Measurements from ENCODE around the gene KIF3A. TPM values are rescaled to one million over a fixed set of nuclear protein-coding genes. Genes with fewer than 3 reads are reported as not detected.

The KIF3A gene
- total RNA-seq, 1 donor from 2014 or later, result 20.0 TPM

DNA sequence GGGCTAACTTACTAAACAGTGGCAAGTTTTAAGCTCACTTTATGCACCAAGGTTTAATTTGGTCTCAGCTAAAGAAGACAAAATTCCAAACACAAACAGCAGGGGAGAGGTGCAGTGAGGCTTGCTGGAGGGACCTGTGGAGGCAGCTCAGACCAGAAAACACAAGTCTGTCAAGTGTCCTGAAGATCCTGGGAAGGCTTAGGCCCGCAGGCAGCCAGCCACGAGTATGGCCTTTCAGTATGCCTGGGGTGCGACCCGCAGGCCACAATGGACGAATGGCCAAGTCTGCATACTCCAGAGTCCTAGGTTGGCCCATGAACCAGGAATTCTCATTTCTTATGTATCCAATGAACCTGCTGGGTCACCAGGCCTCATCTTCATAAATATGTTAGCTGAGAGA is 19.2 kb upstream of the KIF3A start:
- DNase-seq (ENCODE audit: extremely low spot score, unreplicated experiment), result no peak
- Mint-ChIP-seq H3K9me3 (no peaks in the 10 kb centered on the region), H3K4me3 (no peak overlapping the region), H3K27ac (no peak overlapping the region), H3K4me1 (ENCODE audit: unreplicated experiment) (no peaks in the 10 kb centered on the region), H3K27me3 (peaks cover under 1% of the 10 kb centered on the region), H3K36me3 (peaks cover 15% of the 10 kb centered on the region)
- TF ChIP-seq, protein P1, sequence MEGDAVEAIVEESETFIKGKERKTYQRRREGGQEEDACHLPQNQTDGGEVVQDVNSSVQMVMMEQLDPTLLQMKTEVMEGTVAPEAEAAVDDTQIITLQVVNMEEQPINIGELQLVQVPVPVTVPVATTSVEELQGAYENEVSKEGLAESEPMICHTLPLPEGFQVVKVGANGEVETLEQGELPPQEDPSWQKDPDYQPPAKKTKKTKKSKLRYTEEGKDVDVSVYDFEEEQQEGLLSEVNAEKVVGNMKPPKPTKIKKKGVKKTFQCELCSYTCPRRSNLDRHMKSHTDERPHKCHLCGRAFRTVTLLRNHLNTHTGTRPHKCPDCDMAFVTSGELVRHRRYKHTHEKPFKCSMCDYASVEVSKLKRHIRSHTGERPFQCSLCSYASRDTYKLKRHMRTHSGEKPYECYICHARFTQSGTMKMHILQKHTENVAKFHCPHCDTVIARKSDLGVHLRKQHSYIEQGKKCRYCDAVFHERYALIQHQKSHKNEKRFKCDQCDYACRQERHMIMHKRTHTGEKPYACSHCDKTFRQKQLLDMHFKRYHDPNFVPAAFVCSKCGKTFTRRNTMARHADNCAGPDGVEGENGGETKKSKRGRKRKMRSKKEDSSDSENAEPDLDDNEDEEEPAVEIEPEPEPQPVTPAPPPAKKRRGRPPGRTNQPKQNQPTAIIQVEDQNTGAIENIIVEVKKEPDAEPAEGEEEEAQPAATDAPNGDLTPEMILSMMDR (conservative IDR thresholded peaks at IDR 0.05), result no peak

DNA sequence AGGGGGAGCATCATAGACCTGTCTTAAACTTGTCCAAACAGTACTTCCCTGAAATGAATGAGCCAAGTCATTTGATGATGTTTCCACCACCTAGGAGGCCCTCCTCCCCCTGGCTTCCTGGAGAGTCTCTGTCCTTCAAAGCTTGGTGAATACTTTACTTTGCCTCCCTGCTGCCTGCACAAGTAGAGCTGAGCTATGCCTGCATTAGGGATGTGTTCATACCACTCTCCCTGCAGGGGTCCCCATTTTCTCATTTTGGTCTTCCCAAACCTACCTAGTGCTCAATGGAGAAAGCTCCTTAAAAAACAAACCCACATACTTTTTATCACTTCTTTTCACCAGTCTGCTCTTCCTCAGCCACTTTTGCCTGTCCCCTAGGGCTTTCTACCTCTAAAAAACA is 17.6 kb upstream of the KIF3A start:
- Mint-ChIP-seq H3K27me3 (peaks cover 16% of the 10 kb centered on the region), H3K4me1 (ENCODE audit: unreplicated experiment) (no peaks in the 10 kb centered on the region), H3K9me3 (no peaks in the 10 kb centered on the region), H3K4me3 (no peak overlapping the region), H3K27ac (no peak overlapping the region), H3K36me3 (peaks cover 8% of the 10 kb centered on the region)
- TF ChIP-seq, protein P1 (conservative IDR thresholded peaks at IDR 0.05), result peak; percentile 38
- DNase-seq (ENCODE audit: extremely low spot score, unreplicated experiment), result no peak

DNA sequence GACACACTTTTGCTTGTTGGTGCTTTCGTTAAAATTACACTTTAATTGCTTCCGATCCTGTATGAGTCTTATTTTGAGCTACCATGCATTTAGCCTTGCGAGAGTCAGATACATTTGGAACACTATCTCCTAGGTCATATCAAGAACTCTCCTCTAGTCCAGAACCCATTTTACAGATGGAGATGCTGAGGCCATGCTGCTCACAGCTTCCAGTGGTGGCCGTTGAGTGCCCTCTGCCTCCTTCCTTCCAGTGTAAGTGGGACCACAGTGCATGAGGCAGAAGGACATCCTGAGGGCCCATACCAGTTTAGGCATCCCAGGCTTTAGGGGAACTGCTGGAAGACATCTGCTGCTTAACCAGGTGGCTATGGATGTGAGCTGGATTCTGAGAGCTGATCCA is 16.8 kb upstream of the KIF3A start:
- no peak for DNase-seq (ENCODE audit: extremely low spot score, unreplicated experiment)
- TF ChIP-seq, protein P1 (conservative IDR thresholded peaks at IDR 0.05), result no peak
- H3K9me3 Mint-ChIP-seq, result no peaks in the 10 kb centered on the region

DNA sequence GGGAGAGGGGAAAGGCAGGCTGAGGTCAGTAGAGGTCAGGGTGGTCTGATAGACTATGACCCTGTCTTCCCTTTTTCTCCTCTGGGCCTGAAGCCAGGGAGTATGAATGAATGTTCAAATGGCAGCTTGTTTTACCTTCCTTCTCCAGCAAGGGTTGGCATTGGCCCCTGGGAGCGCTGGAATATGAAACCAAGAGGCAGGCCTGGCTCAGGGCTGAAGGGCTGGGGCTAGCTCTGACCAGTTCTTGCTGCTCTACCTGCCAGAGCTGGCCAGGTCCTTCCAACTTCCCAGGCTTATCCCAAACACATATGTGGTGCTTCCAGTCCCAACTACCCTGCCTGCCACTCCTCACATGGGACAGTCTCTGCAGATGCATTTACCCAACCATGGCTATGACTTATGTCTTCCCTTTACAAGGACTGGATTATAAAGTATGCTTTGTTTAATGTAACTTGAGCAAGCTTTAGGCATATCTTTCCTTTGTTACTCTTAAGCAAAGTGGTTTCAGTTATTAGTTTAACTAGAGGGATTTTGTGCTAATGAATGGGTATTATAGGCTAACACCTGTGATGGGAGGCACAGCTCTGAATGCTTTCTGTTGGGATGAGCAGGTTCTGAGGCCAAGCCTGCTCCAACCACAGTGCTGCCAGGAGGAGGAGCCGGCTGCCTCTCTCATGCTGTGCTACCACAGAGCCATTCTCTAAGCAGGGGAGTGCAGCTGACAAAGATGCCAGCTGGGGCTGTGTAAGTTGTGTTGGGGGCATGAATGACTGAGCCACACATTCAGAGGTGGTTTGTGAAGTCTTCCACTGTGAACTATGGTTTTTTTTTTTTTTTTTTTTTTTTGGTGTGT is 16.0 kb upstream of the KIF3A start:
- no peak overlapping the region for H3K27ac Mint-ChIP-seq
- no peaks in the 10 kb centered on the region for H3K4me1 Mint-ChIP-seq (ENCODE audit: unreplicated experiment)
- H3K27me3 Mint-ChIP-seq, result peaks cover 31% of the 10 kb centered on the region
- no peaks in the 10 kb centered on the region for H3K36me3 Mint-ChIP-seq
- no peak overlapping the region for H3K4me3 Mint-ChIP-seq
- DNase-seq (ENCODE audit: extremely low spot score, unreplicated experiment), result no peak
- no peaks in the 10 kb centered on the region for H3K9me3 Mint-ChIP-seq
- TF ChIP-seq, protein P1 (conservative IDR thresholded peaks at IDR 0.05), result no peak

More for the DNA sequence above, 16.8 kb upstream of the KIF3A start:
- no peaks in the 10 kb centered on the region for H3K4me1 Mint-ChIP-seq (ENCODE audit: unreplicated experiment)
- H3K4me3 Mint-ChIP-seq, result no peak overlapping the region
- H3K27ac Mint-ChIP-seq, result no peak overlapping the region
- peaks cover 24% of the 10 kb centered on the region for H3K27me3 Mint-ChIP-seq
- H3K36me3 Mint-ChIP-seq, result peaks cover 7% of the 10 kb centered on the region

DNA sequence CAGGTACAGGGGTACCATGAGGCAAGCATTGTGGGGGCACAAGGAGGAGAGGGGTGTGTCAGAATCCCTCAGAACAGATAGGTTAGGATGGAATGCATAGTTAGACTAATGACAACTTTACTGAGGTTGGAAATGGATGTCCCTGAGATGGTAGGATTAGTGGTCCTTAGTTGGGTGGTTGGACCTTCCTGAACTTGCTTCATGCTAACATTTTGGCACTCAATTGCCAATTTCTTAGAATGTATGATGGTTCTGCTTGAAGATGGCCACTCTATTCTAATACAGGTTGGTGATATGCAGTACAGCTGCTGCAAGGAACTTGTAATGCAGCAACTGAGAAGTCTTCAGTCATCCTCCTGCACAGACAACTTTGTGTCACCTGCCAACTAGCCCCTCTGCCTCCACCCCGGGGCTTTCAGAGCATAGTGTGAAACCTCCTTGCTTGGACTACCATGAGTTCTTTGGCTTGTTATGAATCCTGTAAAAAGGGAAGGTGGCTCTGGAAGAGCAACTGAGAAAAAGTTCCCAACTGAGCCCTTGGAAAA is 15.3 kb upstream of the KIF3A start:
- TF ChIP-seq, protein P1 (conservative IDR thresholded peaks at IDR 0.05), result no peak
- H3K27ac Mint-ChIP-seq, result no peak overlapping the region
- no peaks in the 10 kb centered on the region for H3K4me1 Mint-ChIP-seq (ENCODE audit: unreplicated experiment)
- H3K27me3 Mint-ChIP-seq, result peaks cover 36% of the 10 kb centered on the region
- no peak for DNase-seq (ENCODE audit: extremely low spot score, unreplicated experiment)
- H3K9me3 Mint-ChIP-seq, result no peaks in the 10 kb centered on the region
- H3K4me3 Mint-ChIP-seq, result no peak overlapping the region
- no peaks in the 10 kb centered on the region for H3K36me3 Mint-ChIP-seq

Data from type B pancreatic cell (in vitro differentiated cells).